ENCODE results near the gene AXL. TPM values are rescaled to one million over a fixed set of nuclear protein-coding genes. Genes with fewer than 3 reads are reported as not detected.

AXL gene
- total and polyA plus RNA-seq, 2 of the 8 experiments (the other 6 are each of a cell fraction or from before 2014, with no cell fraction given): 35.3 to 51.0 TPM

GRCh38 chr19:41214161-41214560 lies 4.9 kb upstream of the AXL start:
- H2BK20ac ChIP-seq (ENCODE audit: low read length): no peak overlapping the region
- no peak overlapping the region for H3K4me3 ChIP-seq (ENCODE audit: extremely low read depth in 1 of 4, insufficient read depth in 2 of 4, low read depth in 3 of 4, low read length in 4 of 4)
- peaks cover 2% of the 10 kb centered on the region; the same call in 1 of the 2 replicates for H3K23me2 ChIP-seq (ENCODE audit: low read depth, low read length)
- DNase-seq (ENCODE audit: low read depth in 1 of 2, low spot score in 2 of 2) (no peak), FAIRE-seq (no peak)
- ChIA-PET CTCF (ENCODE audit: partially characterized antibody) (interaction anchor here (1.0 kb wide), 1 partner anchor 10 kb away, joined by 4 read pairs; no protein-coding TSS in a partner anchor), POLR2A (ENCODE audit: partially characterized antibody) (interaction anchor here (1.5 kb wide), 1 partner anchor 9 kb away, joined by 3 read pairs; no protein-coding TSS in a partner anchor)
- no peak overlapping the region for H3K9ac ChIP-seq (replicated peaks in 1 of 4; ENCODE audit: extremely low read depth in 1 of 4, low read depth in 3 of 4, low read length in 3 of 4)
- no peak overlapping the region for H3K4ac ChIP-seq (replicated peaks; ENCODE audit: insufficient read length, low read depth, low read length)
- no peak overlapping the region for H2AFZ ChIP-seq (ENCODE audit: low read length)
- no peak overlapping the region for H2BK120ac ChIP-seq (replicated peaks; ENCODE audit: low read depth, low read length)
- H3K79me2 ChIP-seq (ENCODE audit: control insufficient read depth in 1 of 2, insufficient read depth in 2 of 2, low read length in 2 of 2): no peaks in the 10 kb centered on the region
- no peaks in the 10 kb centered on the region for H3K9me3 ChIP-seq (ENCODE audit: insufficient read depth in 2 of 2, low read depth in 1 of 2, low read length in 1 of 2)
- H3K23ac ChIP-seq (ENCODE audit: insufficient read length): no peak overlapping the region
- H3K27me3 ChIP-seq (replicated peaks in 1 of 4; ENCODE audit: control insufficient read depth in 3 of 4, extremely low read depth in 1 of 4, insufficient read depth in 3 of 4, low read length in 3 of 4): no peaks in the 10 kb centered on the region; a peak in 1 of 7 replicates
- no peak overlapping the region for H4K8ac ChIP-seq (ENCODE audit: extremely low read depth, insufficient read depth, low read length)
- H3K4me2 ChIP-seq (ENCODE audit: insufficient read depth in 1 of 2, low read depth in 2 of 2, low read length in 2 of 2): no peak overlapping the region
- no peak overlapping the region for H3K14ac ChIP-seq (ENCODE audit: insufficient read length)
- H3K79me1 ChIP-seq (ENCODE audit: low read depth, low read length): no peaks in the 10 kb centered on the region
- no peaks in the 10 kb centered on the region for H3K36me3 ChIP-seq (ENCODE audit: control insufficient read depth in 2 of 4, insufficient read depth in 4 of 4, low read length in 3 of 4)
- H3K4me1 ChIP-seq (replicated peaks in 1 of 4; ENCODE audit: control insufficient read depth in 3 of 4, insufficient read depth in 4 of 4, low read length in 3 of 4): peaks cover 0 to 4% (median 3%) of the 10 kb centered on the region in 4 experiments; a peak in 5 of 7 replicates
- 90% methylated on average over 1 of the region's 1 CpG; no CpG with 5 or more reads in 1 of the 2 experiments for WGBS, 2 experiments (ENCODE audit: extremely low coverage in 1 of 2, insufficient coverage in 1 of 2, insufficient read length in 1 of 2, insufficient replicate concordance in 2 of 2, low coverage in 1 of 2, low lambda C conversion rate in 2 of 2, missing lambda C conversion rate in 1 of 2)
- H2BK5ac ChIP-seq (ENCODE audit: low read depth, low read length): no peak overlapping the region
- H3K27ac ChIP-seq (ENCODE audit: low read depth, low read length): no peak overlapping the region
- H4K91ac ChIP-seq (replicated peaks; ENCODE audit: insufficient read length, low read length): no peak overlapping the region
- no peak overlapping the region for H2BK15ac ChIP-seq (ENCODE audit: low read length)
- H2AK5ac ChIP-seq (ENCODE audit: low read depth, low read length): no peak overlapping the region
- H3K56ac ChIP-seq (replicated peaks; ENCODE audit: insufficient read length, low read depth, low read length): no peak overlapping the region
- H4K5ac ChIP-seq (ENCODE audit: insufficient read length, low read depth, low read length): no peak overlapping the region
- H3K18ac ChIP-seq (ENCODE audit: extremely low read depth, low read length): no peak overlapping the region
- no peak for TF ChIP-seq CTCF (IDR thresholded peaks at IDR 0.05; ENCODE audit: control extremely low read depth in 1 of 3, insufficient read depth in 1 of 3, low read depth in 1 of 3, low read length in 3 of 3)
- peak; percentile 87 for TF ChIP-seq KDM1A (IDR thresholded peaks at IDR 0.05; ENCODE audit: borderline replicate concordance, low read length)
- peak in 1 of 2 experiments; percentile 84; a peak in 1 of 4 replicates for TF ChIP-seq HDAC2 (IDR thresholded peaks at IDR 0.05; ENCODE audit: borderline replicate concordance in 1 of 2, low read depth in 2 of 2, low read length in 2 of 2)
- no peak for TF ChIP-seq EZH2 (IDR thresholded peaks at IDR 0.05; ENCODE audit: low read depth, low read length, severe bottlenecking)
- TF ChIP-seq RAD21 (IDR thresholded peaks at IDR 0.05 in 1 of 2, conservative IDR thresholded peaks at IDR 0.05 in 1 of 2; ENCODE audit: low read depth in 2 of 2, low read length in 2 of 2): no peak
- TF ChIP-seq CEBPB (IDR thresholded peaks at IDR 0.05; ENCODE audit: low read depth, low read length): no peak
- no peak for TF ChIP-seq RFX5 (IDR thresholded peaks at IDR 0.05; ENCODE audit: borderline replicate concordance, low read depth, low read length)
- TF ChIP-seq SAP30 (IDR thresholded peaks at IDR 0.05; ENCODE audit: insufficient read depth, insufficient replicate concordance, low read length): no peak
- no peak for TF ChIP-seq TAF7 (optimal IDR thresholded peaks at IDR 0.05; ENCODE audit: borderline replicate concordance, low read depth, low read length)
- H4K20me1 ChIP-seq (replicated peaks in 1 of 2; ENCODE audit: control insufficient read depth in 1 of 2, insufficient read depth in 2 of 2, low read length in 2 of 2): no peaks in the 10 kb centered on the region
- H2BK12ac ChIP-seq (ENCODE audit: low read depth, low read length): no peak overlapping the region

All from H1 (cell line).